Thyroid gland (tissue), 4 donors: ENCODE data around the gene SCUBE3.

ENCODE experiments used
- CTCF ChIP-seq, 6 experiments: fragments of 200-600 bp in 3 of 6; fragments of 450-650 bp in 3 of 6; sonication (generic) in 3 of 6; IDR thresholded peaks; one replicate each; pipeline ENCODE4 v1.5.1; 2016 to 2019; ENCODE audit warnings: antibody characterized with exemption in 6 of 6, mild to moderate bottlenecking in 2 of 6, inconsistent platforms in 1 of 6, moderate library complexity in 1 of 6
- POLR2A ChIP-seq, 2 donors: fragments of 450-650 bp; IDR thresholded peaks; one replicate each; pipeline ENCODE4 v1.6.1; 2017; ENCODE audit warnings: antibody characterized with exemption in 2 of 2, mild to moderate bottlenecking in 2 of 2, moderate library complexity in 1 of 2

DNA sequence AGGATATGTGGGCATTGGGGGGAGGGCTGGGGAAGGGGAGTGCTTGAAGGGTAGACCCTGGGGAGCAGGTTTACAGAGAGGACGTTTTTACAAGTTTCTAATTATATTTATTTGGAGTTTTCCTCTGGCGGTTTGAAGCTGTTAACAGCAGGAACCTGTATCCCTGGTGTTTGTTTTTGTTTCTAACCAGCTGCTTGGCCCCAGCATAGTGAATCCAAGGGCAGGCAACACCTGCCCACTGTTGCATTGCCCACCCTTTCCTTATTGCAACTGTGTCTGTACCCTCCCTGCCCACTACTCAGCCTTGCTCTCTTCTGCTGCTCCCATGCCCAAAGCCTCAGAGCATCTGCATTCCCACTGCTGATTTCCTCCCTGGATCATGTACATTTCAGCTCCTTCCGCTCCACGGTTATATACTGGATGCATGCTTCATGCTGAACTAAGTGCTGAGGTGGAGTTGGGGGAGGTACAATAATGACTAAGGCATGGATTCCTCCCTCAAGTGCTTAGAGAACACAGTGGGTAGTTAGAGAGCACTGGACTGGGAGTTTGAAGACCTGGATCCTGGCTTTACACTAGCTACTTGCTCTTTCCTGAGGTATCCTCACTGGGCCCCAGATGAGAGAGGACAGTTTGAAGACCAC, 6.0 kb downstream of the SCUBE3 start:
- TF ChIP-seq CTCF (IDR thresholded peaks at IDR 0.05) (no peak), POLR2A (IDR thresholded peaks at IDR 0.05) (no peak)
